Esophagus squamous epithelium (tissue), 5 donors: ENCODE measurements around the gene MSH3. TPM values are rescaled to one million over a fixed set of nuclear protein-coding genes. Genes with fewer than 3 reads are reported as not detected.

ENCODE experiments used
- DNase-seq: peaks from one replicate; lab custom pipeline; 2025; lab: John Stamatoyannopoulos, UW
- H3K27ac ChIP-seq, 4 donors: fragments of 200-600 bp; sonication (generic); one replicate each; pipeline ENCODE4 v1.5.1; 2016 to 2019; ENCODE audit warnings: mild to moderate bottlenecking in 1 of 4
- H3K27me3 ChIP-seq, 4 donors: fragments of 200-600 bp; sonication (generic); 1 replicate in 3 of 4; 2 replicates in 1 of 4; pipeline versions ENCODE4 v1.5.1 to v1.6.0; 2017 to 2021; ENCODE audit warnings: antibody characterized with exemption in 1 of 4
- H3K36me3 ChIP-seq, 3 donors: fragments of 200-600 bp; sonication (generic); one replicate each; pipeline ENCODE4 v1.5.1; 2016 to 2019
- H3K4me1 ChIP-seq, 3 donors: fragments of 200-600 bp; sonication (generic); one replicate each; pipeline ENCODE4 v1.5.1; 2017 to 2019
- H3K4me3 ChIP-seq, 4 donors: fragments of 200-600 bp; sonication (generic); 1 replicate in 3 of 4; 2 replicates in 1 of 4; pipeline ENCODE4 v1.5.1; 2016 to 2019; ENCODE audit warnings: mild to moderate bottlenecking in 2 of 4, moderate library complexity in 1 of 4
- H3K9me3 ChIP-seq, 3 donors: fragments of 200-600 bp; sonication (generic); one replicate each; pipeline ENCODE4 v1.5.1; 2016 to 2019
- CTCF ChIP-seq, 6 experiments: fragments of 450-650 bp in 4 of 6; fragments of 200-600 bp in 2 of 6; sonication (generic) in 2 of 6; IDR thresholded peaks; one replicate each; pipeline ENCODE4 v1.5.1; 2016 to 2019; ENCODE audit warnings: antibody characterized with exemption in 6 of 6, mild to moderate bottlenecking in 4 of 6, moderate library complexity in 4 of 6
- POLR2A ChIP-seq, 4 donors: fragments of 450-650 bp; IDR thresholded peaks; one replicate each; pipeline ENCODE4 v1.6.1; 2017; ENCODE audit warnings: antibody characterized with exemption in 4 of 4, mild to moderate bottlenecking in 4 of 4, moderate library complexity in 3 of 4
- WGBS, 2 donors: methylation state at CpG; one replicate each; pipeline ENCODE4 v1.1.5; 2018; 5-methylcytosine and 5-hydroxymethylcytosine counted together
- intact Hi-C: fragments of 100-400 bp; cut with DNase I; formaldehyde crosslinking; loops from one replicate; pipeline ENCODE4 v1.15.0; 2022
- total RNA-seq, 4 donors: library from RNA; depleted of rRNA; stranded (reverse); fragments of >200 nt; gene quantifications; one replicate each; pipeline ENCODE4 v1.1.0, GENCODE V29; 2016
- donor health status: DM: yes; HTN: yes; CAD: no.

The MSH3 gene
- total RNA-seq, 4 donors from 2014 or later: 6.6 to 12.5 (median 11.6) TPM

GRCh38 chr5:80790698-80791097, 136.2 kb downstream of the MSH3 start:
- Histone ChIP-seq H3K36me3 (peaks cover 0 to 79% (median 5%) of the 10 kb centered on the region in 3 donors), H3K9me3 (no peaks in the 10 kb centered on the region), H3K27ac (no peak overlapping the region), H3K4me3 (no peak overlapping the region), H3K4me1 (no peaks in the 10 kb centered on the region), H3K27me3 (no peaks in the 10 kb centered on the region)
- 89 to 90% methylated on average over 3 of the region's 3 CpGs for WGBS, 2 donors
- intact Hi-C loops: no loop called here
- DNase-seq: no peak
- TF ChIP-seq CTCF (IDR thresholded peaks at IDR 0.05) (no peak), POLR2A (IDR thresholded peaks at IDR 0.05) (no peak)

- no peak for DNase-seq
- TF ChIP-seq POLR2A (IDR thresholded peaks at IDR 0.05) (no peak), CTCF (IDR thresholded peaks at IDR 0.05) (no peak)
These were observed 138.9 kb downstream of the MSH3 start for GRCh38 chr5:80793354-80793753.

GRCh38 chr5:80796846-80797245, 142.4 kb downstream of the MSH3 start:
- WGBS, 2 donors: 93% methylated on average over 4 to 5 of the region's 5 CpGs
- no peak for TF ChIP-seq CTCF (IDR thresholded peaks at IDR 0.05)
- DNase-seq: no peak
- Histone ChIP-seq H3K36me3 (peaks cover 0 to 80% (median 5%) of the 10 kb centered on the region in 3 donors), H3K27me3 (no peaks in the 10 kb centered on the region), H3K4me1 (no peaks in the 10 kb centered on the region), H3K27ac (no peak overlapping the region), H3K4me3 (no peak overlapping the region), H3K9me3 (no peaks in the 10 kb centered on the region)
- intact Hi-C loops: no loop called here

More at GRCh38 chr5:80793354-80793753, 138.9 kb downstream of the MSH3 start:
- 67 to 69% methylated on average over 1 of the region's 1 CpG for WGBS, 2 donors
- H3K27ac ChIP-seq: no peak overlapping the region
- H3K9me3 ChIP-seq: no peaks in the 10 kb centered on the region
- intact Hi-C loops: no loop called here
- H3K4me3 ChIP-seq: no peak overlapping the region
- H3K4me1 ChIP-seq: no peaks in the 10 kb centered on the region
- H3K27me3 ChIP-seq: no peaks in the 10 kb centered on the region
- H3K36me3 ChIP-seq: peaks cover 0 to 87% (median 5%) of the 10 kb centered on the region in 3 donors

DNA sequence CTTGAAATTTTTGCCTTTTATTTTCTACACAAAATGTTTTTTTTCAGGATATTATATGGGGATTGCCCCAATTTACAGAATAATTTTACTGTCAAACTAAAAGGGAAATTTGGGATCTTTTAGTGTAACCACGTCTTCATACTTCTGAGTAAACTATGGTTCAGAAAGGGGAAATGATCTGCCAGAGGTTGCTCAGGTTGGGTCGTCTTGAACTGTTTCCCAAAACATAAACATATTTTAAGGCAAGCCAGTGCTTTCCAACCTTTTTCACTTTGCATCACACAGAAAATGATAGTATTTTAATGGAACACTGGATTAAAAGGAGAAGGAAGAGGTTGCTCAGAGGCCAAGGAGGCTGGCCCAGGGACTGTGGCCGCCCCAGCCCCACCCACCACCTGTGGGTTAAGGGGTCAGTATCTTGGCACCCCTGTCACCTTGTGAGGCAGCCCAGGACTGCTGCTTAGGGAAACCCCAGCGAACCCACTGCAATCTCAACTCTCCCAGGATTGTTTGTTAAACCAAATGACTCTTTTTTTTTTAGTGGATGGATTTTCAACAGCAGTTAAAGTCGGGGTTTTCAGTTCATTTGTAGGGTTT, 143.1 kb downstream of the MSH3 start:
- TF ChIP-seq POLR2A (IDR thresholded peaks at IDR 0.05) (no peak), CTCF (IDR thresholded peaks at IDR 0.05) (no peak)
- Histone ChIP-seq H3K27ac (no peak overlapping the region), H3K4me3 (no peak overlapping the region), H3K27me3 (no peaks in the 10 kb centered on the region), H3K4me1 (no peaks in the 10 kb centered on the region), H3K36me3 (peaks cover 0 to 73% (median 5%) of the 10 kb centered on the region in 3 donors), H3K9me3 (no peaks in the 10 kb centered on the region)
- no peak for DNase-seq
- 87 to 89% methylated on average over 5 of the region's 5 CpGs for WGBS, 2 donors
- intact Hi-C loops: no loop called here

DNA sequence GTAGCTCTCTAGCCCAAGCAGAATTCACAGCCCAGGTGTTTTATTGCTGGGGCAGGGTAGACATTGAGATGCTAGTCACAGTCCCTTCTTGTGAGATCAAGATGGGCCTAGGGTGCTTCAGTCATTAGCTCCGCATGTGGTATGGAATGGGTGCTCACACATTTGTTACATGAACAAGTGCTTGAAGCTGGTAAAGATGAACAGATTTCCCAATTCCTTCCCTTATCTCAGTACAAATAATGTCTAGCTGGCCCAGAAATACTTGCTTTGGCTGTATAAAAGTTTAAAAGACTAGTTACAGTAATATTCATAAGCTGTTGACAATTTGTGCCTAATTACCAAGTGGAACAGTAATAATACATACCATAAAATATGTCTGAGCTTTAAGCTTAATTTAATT, 143.7 kb downstream of the MSH3 start:
- no peaks in the 10 kb centered on the region for H3K9me3 ChIP-seq
- peaks cover 0 to 70% (median 1%) of the 10 kb centered on the region in 3 donors for H3K36me3 ChIP-seq
- TF ChIP-seq CTCF (IDR thresholded peaks at IDR 0.05): no peak
- no peak for TF ChIP-seq POLR2A (IDR thresholded peaks at IDR 0.05)
- H3K27me3 ChIP-seq: no peaks in the 10 kb centered on the region
- intact Hi-C loops: no loop called here
- H3K4me1 ChIP-seq: no peaks in the 10 kb centered on the region
- DNase-seq: no peak
- no peak overlapping the region for H3K4me3 ChIP-seq
- WGBS, 2 donors: 100% methylated on average over 1 of the region's 1 CpG
- no peak overlapping the region for H3K27ac ChIP-seq
